Tongue (tissue), 2 donors: ENCODE data around the gene BMERB1. TPM values are rescaled to one million over a fixed set of nuclear protein-coding genes. Genes with fewer than 3 reads are reported as not detected.
A peak's percentile ranks its signal among the peaks of the same experiment; 100 is the strongest.
"Not testable (repeated sequence)": the region's sequence is repeated elsewhere in the genome, so short reads cannot be mapped to it uniquely, and the experiment has no call there.

Experiments used
- DNase-seq: peaks from one replicate; pipeline ENCODE4 v3.0.0-alpha.2; 2015
- total RNA-seq: library from RNA; depleted of rRNA; stranded (reverse); fragments of >200 nt; gene quantifications from one replicate; pipeline ENCODE4 v1.2.3, GENCODE V29; 2014

Gene BMERB1
- total RNA-seq, 1 donor from 2014 or later = 31.4 TPM

GRCh38 chr16:15594711-15595320, 160.4 kb downstream of the BMERB1 start:
- DNase-seq = no peak

- DNase-seq = no peak
Measured at GRCh38 chr16:15597135-15597534, 162.7 kb downstream of the BMERB1 start.

DNA sequence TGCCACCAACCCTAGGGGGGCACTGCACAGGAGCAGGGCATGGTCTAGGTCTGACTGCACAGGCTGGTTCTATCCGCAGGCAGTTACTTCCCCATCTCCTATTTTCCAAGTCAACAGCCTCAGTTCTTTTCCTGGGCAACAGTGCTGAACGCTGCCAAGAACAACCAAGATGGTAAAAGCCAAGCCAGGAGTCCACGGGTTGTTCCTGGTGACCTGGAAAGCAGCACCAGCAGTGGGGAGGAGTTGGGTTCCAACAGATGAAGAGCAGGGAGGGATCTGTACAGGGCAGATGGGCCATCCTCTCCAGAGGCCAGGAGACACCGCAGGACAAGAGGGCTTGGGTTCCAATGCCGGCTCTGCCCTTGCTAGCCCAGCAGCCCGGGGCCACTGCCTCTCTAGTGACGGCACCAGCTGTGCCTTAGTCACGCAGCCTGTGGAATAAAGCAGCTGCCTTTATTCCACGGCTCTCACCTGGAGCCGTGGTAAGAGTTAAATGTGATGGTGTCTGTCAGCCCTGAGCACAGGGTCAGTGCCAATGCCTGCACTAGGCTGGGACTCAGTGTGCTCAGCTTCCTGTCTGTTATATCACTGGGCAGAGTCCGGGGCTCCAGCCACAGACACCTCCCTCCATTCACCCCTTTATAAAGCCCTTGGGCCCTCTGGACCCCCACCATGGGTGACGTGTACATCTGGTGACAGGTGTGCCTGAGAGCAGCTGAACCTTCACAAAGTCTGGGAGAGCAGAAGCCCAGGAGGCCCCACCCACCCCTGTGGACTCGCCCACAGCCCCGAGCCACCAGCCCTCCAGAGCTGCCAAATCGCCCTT, 163.6 kb downstream of the BMERB1 start:
- no peak for DNase-seq

GRCh38 chr16:15598648-15599190, 164.3 kb downstream of the BMERB1 start:
- DNase-seq = no peak

- no peak for DNase-seq
Measured at GRCh38 chr16:15599303-15600070, 165.1 kb downstream of the BMERB1 start.

DNA sequence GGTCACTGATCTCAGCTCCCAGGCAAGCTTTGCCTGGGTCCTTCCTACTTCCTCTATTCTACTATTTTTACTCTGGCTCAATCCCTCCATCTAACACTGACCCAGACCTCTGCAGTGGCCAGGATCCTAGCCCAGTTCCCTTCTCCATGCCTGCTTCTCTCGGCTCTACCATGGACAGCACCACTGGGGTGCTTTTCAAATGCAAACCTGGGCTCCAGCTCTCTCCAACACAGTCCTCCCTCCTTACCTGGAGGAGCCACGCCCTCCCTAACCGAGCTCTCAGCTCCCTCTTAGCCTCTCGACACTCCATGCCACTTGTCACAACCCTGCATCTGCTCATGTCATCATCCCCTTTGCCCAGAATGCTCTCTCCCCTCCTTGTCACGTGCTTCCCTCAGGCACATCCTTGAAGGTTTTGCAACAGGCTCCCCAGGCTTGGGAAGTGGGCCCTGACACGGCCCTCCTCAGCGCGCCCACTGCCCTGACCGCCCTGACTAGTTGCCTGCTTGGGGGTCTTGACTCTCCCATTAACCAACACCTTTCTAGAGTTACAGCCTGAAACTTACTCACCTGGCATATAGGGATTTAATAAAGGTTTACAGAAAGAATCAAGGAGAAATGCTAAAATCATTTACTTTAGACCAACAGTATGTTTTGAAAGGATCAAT, 167.0 kb downstream of the BMERB1 start:
- no peak for DNase-seq

GRCh38 chr16:15602285-15603044, 168.1 kb downstream of the BMERB1 start:
- no peak for DNase-seq

- DNase-seq = no peak
Measured at GRCh38 chr16:15604460-15605440, 170.4 kb downstream of the BMERB1 start.

DNA sequence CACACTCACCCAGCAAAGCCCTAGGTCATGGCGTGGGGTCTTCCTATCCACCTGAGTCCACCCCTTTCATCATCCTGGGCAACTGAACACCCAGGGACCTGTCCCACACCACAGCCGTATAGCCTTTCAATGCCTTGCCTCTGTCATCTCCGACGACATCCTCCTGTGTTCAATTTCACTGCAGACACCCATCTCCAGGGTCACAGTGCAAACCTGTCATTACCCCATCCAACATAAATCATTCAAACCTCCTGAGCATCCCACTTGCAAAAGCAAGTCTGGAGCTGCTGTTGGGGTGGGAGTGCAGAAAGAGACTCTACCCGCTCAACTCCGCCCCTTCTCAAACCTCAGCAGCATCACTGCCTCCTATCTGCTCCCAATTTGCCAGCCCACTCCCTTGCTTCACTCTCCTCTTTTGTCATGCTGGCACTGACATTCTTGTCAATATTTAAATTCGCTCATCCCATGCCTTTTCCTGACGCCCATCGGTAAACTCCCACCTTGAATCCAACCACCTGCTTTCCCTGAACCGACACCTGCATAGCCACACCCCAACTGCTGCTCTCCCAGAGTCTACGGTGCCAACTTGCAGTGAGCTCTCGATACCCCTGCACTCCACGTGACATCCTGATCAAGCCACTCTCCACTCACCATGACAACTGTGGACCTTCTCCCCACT, 171.6 kb downstream of the BMERB1 start:
- DNase-seq = no peak

DNA sequence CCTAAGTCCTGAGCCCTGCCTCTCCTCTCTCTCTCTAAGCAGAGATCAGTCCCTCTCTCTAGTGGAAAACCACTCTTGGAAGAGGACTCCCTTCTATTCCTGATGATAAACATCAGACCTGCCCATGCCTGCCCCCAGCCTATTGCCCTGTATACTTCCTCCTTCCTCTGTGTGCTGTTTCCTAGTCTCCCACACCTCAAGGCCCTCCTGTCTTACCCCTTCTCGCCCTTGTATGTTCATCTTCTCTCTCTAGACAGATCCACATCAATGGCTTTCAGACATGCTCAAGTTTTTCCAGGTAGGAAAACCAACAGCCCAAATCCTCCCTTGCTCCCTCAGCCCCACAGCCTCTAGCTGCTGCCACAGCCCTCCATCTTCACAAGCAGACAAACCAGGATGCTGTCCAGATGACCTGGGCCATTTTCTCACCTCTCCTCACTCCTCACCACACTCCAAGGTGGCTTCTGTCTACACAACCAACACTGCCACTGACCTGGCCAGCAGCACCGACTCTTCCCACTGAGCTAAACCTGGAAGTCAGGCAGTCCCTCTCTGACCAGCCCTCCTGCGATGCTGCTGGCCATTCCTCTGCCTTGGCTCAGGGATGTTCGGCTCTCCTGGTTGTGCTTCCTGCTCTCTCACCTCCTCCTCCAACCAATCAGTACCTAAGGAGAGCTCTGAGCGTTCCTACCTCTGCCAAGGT, 172.3 kb downstream of the BMERB1 start:
- no peak for DNase-seq

GRCh38 chr16:15607221-15607699, 172.9 kb downstream of the BMERB1 start:
- DNase-seq = not testable (repeated sequence)

GRCh38 chr16:15607700-15608396, 173.5 kb downstream of the BMERB1 start:
- peak; percentile 20 for DNase-seq

- no peak for DNase-seq
Measured at GRCh38 chr16:15608398-15609285, 174.3 kb downstream of the BMERB1 start.

DNA sequence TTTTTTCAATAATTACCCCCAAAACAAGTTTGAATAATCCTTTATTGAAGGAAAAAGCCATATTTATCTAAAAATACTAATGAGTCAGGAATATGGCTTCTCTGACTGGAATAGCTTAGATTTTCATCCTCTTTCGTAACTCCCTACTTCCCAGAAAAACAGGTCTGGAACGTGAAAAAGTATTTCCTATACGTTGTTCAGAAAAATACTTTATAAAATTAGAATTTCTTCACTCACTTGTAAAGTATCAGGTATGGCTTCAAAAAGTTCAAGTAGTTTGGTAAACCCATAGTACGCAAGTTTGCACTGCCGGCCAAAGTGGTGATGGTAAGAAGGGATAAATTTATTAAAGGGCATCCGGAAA, 174.9 kb downstream of the BMERB1 start:
- no peak for DNase-seq

GRCh38 chr16:15610369-15610871, 176.0 kb downstream of the BMERB1 start:
- no peak for DNase-seq

DNA sequence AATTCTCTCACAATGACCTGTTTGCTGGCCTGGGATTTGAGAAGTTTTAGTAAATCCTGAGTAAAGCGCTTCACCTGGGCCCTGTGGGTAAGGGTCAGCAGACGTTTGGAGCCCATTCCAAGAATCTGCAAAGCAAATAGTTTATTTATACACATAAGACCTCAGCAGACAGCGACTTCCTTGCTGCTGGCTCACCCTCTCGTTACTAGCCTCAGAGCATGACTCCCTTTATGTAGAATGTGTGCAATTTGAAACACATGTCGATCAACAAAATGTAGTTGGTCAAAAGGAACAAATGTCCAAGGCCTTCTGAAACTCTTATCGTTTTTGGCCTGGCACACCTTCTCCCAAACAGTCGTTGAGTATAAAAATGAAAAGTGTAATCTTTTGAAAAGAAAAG, 177.2 kb downstream of the BMERB1 start:
- DNase-seq = no peak

DNA sequence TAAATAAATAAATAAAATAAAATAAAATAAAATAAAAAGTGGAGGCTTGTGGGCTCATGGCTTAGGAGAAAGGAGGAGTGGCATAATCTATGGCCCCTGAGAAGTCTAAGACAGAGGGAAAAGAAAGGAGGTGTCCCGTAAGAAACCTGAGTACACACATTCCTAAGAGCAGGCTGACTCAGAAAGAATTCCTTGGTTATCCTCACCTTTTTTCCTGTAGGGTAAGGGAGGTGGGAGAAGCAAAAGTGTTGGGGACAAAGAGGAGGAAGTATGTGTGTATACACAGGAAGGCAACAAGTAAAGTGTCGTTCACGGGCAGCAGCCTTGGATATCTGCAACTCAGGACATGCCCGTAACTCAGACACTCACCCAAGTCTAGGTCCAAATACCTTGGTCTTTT, 179.3 kb downstream of the BMERB1 start:
- no peak for DNase-seq
